Left lobe of liver (tissue), 2 donors: Measurements from ENCODE around the gene ATP9B. TPM values are rescaled to one million over a fixed set of nuclear protein-coding genes. Genes with fewer than 3 reads are reported as not detected.
A peak's percentile ranks its signal among the peaks of the same experiment; 100 is the strongest.
"Not testable (repeated sequence)": the region's sequence is repeated elsewhere in the genome, so short reads cannot be mapped to it uniquely, and the experiment has no call there.

Experiments
- ATAC-seq: fragments of 200-7000 bp; cut with Tn5 transposase; one replicate; pipeline ENCODE4 v1.9.1; 2020; ENCODE audit warnings: mild to moderate bottlenecking, moderate library complexity
- DNase-seq: peaks from one replicate; pipeline ENCODE4 v3.0.0-alpha.2; 2020; ENCODE audit warnings: low spot score
- total RNA-seq: library from RNA; stranded (reverse); gene quantifications from one replicate; pipeline ENCODE4 v1.2.1, GENCODE V29; 2021
- donor health status: DM: no; HTN: no; CAD: no; lungs with moderate emphysema.
- donor health status: DM: no; HTN: yes; CAD: no.

The ATP9B gene
- total RNA-seq, 1 donor from 2014 or later = 11.1 TPM

DNA sequence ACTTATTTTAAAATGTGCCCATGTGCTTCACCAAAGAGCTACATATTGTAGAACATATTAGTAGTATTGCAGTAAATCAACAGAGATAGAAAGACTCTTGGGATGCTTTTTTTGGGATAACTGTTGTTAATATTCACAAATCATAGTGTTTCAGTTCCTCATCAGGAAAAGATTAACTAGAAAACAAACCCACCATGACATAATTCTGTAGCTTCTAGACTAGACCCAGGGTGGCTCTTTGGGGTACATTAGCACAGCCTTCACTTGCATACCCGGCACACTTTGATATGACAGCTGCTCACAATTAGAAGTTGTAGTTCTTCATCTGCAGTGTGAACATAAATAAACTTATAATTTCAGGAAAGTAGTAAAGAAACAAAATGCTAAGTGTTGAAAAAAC, 154.2 kb downstream of the ATP9B start:
- no peak for DNase-seq

DNA sequence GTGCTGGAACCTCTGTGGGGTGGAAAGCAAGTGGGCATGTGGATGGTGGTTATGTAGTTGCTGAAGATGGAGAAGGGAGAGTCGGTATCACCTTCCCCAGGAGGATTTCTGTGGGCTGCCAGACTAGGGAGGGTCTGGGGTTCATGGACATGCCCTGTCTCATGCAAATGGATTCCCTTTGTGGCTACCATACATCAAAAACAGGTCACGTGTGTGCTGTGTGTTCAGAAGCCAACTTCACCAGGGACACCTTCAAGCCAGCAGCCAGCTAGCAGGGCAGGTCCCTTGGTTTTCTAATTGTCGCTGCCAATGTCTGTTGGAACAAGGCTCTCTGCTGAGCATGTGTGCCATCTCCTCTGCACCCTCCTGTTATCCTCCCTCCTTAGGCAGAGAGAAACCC, 155.2 kb downstream of the ATP9B start:
- ATAC-seq = no peak
- no peak for DNase-seq

More for the DNA sequence above, 154.2 kb downstream of the ATP9B start:
- ATAC-seq = no peak

GRCh38 chr18:79227621-79228020, 158.4 kb downstream of the ATP9B start:
- no peak for DNase-seq
- ATAC-seq = no peak

DNA sequence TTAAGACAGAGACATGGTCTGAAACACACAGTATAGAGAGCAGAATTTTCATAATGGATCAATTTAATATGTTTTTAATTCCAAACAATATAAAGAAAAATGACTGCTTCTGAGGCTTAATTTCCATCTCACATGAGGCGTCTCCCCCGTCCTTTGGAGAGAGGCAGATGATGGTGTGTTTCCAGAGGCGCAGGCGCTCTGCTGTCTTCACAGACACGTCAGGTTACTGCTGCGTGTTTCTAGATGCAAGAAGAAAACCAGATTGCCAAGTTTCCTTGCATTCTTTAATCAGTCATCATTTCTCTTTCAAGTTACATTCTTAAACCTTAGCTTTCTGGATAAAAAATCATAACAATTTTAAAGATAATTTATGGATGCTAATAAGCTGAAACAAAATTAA, 160.2 kb downstream of the ATP9B start:
- no peak for ATAC-seq
- DNase-seq = no peak

GRCh38 chr18:79234438-79234837, 165.2 kb downstream of the ATP9B start:
- ATAC-seq (no peak), DNase-seq (no peak)

- DNase-seq (no peak), ATAC-seq (no peak)
Measured at GRCh38 chr18:79239631-79240030, 170.4 kb downstream of the ATP9B start.

DNA sequence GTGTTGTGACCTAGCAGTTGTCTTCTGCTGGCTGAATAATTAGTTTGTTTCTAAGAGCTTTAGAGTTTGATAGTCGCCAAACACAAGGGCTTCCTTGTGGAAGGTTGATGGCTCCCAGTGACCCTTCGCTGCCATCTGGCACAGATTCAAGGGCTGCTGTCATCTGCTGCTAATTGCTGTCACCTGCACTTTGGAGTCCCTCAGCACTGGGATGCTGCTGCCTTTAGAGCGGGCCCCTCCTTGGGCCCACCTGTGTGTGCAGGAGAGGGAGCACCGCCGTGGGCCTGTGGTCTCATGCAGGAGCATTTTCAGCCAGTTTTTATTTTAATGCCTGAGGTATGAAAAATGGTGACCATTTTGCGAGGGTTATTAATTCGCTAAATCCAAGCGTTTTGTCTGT, 172.6 kb downstream of the ATP9B start:
- DNase-seq (no peak), ATAC-seq (no peak)

- ATAC-seq (no peak), DNase-seq (no peak)
Measured at GRCh38 chr18:79242246-79242645, 173.1 kb downstream of the ATP9B start.

DNA sequence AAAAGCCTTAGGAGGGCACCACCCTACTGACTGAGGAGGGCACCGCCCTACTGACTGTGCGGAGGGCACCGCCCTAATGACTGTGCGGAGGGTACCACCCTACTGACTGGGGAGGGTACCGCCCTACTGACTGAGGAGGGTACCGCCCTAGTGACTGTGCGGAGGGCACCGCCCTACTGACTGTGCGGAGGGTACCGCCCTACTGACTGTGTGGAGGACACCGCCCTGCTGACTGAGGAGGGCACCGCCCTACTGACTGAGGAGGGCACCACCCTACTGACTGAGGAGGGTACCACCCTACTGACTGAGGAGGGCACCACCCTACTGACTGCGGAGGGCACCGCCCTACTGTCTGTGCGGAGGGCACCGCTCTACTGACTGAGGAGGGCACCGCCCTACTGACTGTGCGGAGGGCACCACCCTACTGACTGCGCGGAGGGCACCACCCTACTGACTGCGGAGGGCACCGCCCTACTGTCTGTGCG, 176.4 kb downstream of the ATP9B start:
- no peak for DNase-seq
- no peak for ATAC-seq

- peak; percentile 100 for ATAC-seq
Measured at GRCh38 chr18:79246309-79247108, 177.3 kb downstream of the ATP9B start.

DNA sequence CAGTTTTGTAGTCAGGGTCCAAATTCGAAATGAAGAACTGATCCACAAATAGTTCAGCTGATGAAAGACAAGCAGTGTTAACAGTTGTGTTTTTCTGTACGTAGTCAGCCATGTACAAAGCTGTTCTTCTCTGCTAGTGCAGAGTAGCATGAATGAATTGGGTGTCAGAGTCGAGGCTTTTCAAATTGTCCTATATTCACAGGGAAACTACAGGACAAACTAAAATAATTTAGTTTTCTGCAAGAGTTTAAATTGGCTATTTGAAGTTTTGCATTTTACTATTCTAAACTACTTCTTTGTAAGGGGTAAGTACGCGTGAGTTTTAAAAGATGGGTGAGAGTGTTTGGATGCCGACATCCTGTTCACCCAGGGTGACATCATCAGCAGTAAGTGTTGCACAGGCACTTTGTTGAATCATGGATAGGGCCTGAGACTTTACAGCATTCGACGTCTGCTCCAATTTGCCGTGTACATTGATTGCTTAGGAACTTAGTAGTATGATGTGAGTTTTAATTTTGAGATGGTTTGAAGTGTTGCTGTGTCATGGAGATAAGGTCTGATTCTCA, 179.4 kb downstream of the ATP9B start:
- ATAC-seq = no peak
- no peak for DNase-seq

More at GRCh38 chr18:79246309-79247108, 177.3 kb downstream of the ATP9B start:
- DNase-seq = peak; percentile 72

GRCh38 chr18:79250301-79250981, 181.2 kb downstream of the ATP9B start:
- no peak for DNase-seq
- ATAC-seq = no peak

DNA sequence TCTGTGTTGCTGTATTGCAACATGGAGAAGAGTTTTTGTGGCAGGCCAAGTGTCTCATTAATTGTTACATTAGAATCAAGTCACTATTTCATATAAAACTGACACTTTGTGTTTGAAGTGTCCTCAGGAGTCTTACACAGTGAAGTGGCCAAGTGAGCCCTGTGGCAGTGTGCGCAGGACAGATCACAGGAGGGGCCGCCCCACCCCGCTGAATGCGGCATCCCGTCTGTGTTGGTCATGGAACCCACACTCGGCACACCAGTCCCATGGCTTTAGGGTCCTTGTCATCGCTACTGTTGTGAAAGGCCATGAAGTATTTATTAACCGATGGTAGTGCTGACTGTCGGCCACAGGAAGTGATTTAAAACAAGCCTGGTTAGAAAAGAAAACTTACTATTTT, 181.8 kb downstream of the ATP9B start:
- ATAC-seq (no peak), DNase-seq (no peak)

- DNase-seq (peak; percentile 56), ATAC-seq (peak; percentile 92)
Measured at GRCh38 chr18:79252904-79253633, 183.9 kb downstream of the ATP9B start.

- DNase-seq (no peak), ATAC-seq (no peak)
Measured at GRCh38 chr18:79257480-79257879, 188.3 kb downstream of the ATP9B start.

- DNase-seq (no peak), ATAC-seq (no peak)
Measured at GRCh38 chr18:79258447-79258846, 189.3 kb downstream of the ATP9B start.

DNA sequence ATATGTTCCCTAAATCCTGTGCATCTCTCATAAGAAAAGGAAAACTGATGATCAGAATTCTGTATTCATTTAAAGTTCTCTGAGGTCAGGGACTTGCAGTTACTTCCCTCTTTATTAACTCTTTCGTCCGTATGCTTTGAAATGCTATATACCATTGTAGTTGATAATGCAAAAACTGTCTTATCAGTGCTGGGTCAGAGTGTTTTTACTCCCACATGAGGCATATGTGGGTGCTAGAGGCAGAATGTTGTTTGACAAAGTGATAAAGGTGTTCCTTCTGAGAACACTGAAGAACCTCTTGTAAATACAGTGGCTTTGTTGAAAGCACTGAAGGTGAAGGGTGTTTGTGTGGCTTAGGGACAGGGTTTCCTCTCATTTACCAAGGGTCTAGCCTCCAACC, 190.0 kb downstream of the ATP9B start:
- DNase-seq (no peak), ATAC-seq (no peak)

GRCh38 chr18:79260023-79260422, 190.8 kb downstream of the ATP9B start:
- DNase-seq (no peak), ATAC-seq (no peak)

DNA sequence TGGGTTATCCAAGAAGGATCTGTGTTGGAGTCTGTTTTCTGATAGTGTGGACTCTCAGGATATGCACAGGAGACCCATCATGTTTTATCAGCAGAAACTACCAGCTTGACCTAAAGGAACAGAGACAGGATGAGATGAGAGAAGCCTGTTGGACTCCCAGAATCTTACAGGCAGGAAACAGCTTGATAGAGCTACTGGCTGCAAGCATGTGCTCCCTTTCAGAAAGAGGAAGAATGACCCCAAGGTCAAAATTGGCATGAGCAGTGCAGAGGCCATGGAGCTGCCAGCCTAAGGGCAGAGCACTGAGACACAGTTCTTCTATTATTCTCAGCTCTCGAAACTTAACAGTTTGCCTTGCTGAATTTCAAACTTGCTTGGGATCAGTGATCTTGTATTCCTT, 191.3 kb downstream of the ATP9B start:
- ATAC-seq (no peak), DNase-seq (no peak)

GRCh38 chr18:79265068-79265467, 195.9 kb downstream of the ATP9B start:
- not testable (repeated sequence) for DNase-seq, ATAC-seq

DNA sequence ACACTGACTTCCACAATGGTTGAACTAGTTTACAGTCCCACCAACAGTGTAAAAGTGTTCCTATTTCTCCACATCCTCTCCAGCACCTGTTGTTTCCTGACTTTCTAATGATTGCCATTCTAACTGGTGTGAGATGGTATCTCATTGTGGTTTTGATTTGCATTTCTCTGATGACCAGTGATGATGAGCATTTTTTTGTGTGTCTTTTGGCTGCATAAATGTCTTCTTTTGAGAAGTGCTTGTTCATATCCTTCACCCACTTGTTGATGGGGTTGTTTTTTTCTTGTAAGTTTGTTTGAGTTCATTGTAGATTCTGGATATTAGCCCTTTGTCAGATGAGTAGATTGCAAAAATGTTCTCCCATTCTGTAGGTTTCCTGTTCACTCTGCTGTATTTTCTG, 202.6 kb downstream of the ATP9B start:
- DNase-seq, ATAC-seq: not testable (repeated sequence)
